ENCODE data around the gene ABCC5. TPM values are rescaled to one million over a fixed set of nuclear protein-coding genes. Genes with fewer than 3 reads are reported as not detected.
"Not testable (repeated sequence)": the region's sequence is repeated elsewhere in the genome, so short reads cannot be mapped to it uniquely, and the experiment has no call there.

Gene ABCC5
- total RNA-seq, 1 donor from 2014 or later = 39.0 TPM

GRCh38 chr3:184029443-184029842 lies 11.8 kb upstream of the ABCC5 start:
- Mint-ChIP-seq H3K27me3 (ENCODE audit: unreplicated experiment) (peaks cover 37% of the 10 kb centered on the region), H3K4me1 (ENCODE audit: unreplicated experiment) (peaks cover 6% of the 10 kb centered on the region), H3K9me3 (ENCODE audit: unreplicated experiment) (no peaks in the 10 kb centered on the region), H3K36me3 (ENCODE audit: unreplicated experiment) (no peaks in the 10 kb centered on the region), H3K4me3 (ENCODE audit: unreplicated experiment) (no peak overlapping the region), H3K27ac (ENCODE audit: unreplicated experiment) (no peak overlapping the region)
- TF ChIP-seq, protein P1, sequence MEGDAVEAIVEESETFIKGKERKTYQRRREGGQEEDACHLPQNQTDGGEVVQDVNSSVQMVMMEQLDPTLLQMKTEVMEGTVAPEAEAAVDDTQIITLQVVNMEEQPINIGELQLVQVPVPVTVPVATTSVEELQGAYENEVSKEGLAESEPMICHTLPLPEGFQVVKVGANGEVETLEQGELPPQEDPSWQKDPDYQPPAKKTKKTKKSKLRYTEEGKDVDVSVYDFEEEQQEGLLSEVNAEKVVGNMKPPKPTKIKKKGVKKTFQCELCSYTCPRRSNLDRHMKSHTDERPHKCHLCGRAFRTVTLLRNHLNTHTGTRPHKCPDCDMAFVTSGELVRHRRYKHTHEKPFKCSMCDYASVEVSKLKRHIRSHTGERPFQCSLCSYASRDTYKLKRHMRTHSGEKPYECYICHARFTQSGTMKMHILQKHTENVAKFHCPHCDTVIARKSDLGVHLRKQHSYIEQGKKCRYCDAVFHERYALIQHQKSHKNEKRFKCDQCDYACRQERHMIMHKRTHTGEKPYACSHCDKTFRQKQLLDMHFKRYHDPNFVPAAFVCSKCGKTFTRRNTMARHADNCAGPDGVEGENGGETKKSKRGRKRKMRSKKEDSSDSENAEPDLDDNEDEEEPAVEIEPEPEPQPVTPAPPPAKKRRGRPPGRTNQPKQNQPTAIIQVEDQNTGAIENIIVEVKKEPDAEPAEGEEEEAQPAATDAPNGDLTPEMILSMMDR (IDR thresholded peaks at IDR 0.05) = no peak
- DNase-seq (ENCODE audit: extremely low spot score, unreplicated experiment) = no peak

DNA sequence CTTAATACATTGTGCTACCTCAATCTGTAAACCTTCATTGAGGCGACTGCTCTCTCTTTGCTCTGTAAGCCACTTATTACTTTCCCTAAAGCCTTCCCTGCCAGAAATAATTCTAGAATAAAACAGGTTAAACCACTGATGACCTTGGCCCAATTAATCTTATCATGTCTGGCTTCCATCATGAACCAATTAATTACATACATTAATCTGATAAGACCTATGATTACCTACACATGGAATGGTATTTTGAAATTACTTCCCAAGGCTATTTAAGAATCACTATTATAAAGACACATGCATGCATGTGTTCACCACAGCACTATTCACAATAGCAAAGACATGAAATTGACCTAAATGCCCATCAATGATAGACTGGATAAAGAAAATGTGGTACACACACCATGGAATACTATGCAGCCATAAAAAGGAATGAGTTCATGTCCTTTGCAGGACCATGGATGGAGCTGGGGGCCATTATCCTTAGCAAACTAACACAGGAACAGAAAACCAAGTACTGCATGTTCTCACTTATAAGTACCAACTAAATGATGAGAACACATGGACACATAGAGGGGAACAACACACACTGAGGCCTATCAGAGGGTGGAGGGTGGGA lies 10.7 kb upstream of the ABCC5 start:
- not testable (repeated sequence) for H3K36me3 Mint-ChIP-seq (ENCODE audit: unreplicated experiment); H3K27ac Mint-ChIP-seq (ENCODE audit: unreplicated experiment); H3K4me1 Mint-ChIP-seq (ENCODE audit: unreplicated experiment); H3K9me3 Mint-ChIP-seq (ENCODE audit: unreplicated experiment); H3K4me3 Mint-ChIP-seq (ENCODE audit: unreplicated experiment); DNase-seq (ENCODE audit: extremely low spot score, unreplicated experiment)
- peaks cover 36% of the 10 kb centered on the region for H3K27me3 Mint-ChIP-seq (ENCODE audit: unreplicated experiment)

- DNase-seq (ENCODE audit: extremely low spot score, unreplicated experiment); H3K9me3 Mint-ChIP-seq (ENCODE audit: unreplicated experiment); H3K27ac Mint-ChIP-seq (ENCODE audit: unreplicated experiment); H3K36me3 Mint-ChIP-seq (ENCODE audit: unreplicated experiment); H3K4me1 Mint-ChIP-seq (ENCODE audit: unreplicated experiment); H3K4me3 Mint-ChIP-seq (ENCODE audit: unreplicated experiment): not testable (repeated sequence)
- H3K27me3 Mint-ChIP-seq (ENCODE audit: unreplicated experiment) = peaks cover 34% of the 10 kb centered on the region
Measured at GRCh38 chr3:184025256-184025655, 7.6 kb upstream of the ABCC5 start.

DNA sequence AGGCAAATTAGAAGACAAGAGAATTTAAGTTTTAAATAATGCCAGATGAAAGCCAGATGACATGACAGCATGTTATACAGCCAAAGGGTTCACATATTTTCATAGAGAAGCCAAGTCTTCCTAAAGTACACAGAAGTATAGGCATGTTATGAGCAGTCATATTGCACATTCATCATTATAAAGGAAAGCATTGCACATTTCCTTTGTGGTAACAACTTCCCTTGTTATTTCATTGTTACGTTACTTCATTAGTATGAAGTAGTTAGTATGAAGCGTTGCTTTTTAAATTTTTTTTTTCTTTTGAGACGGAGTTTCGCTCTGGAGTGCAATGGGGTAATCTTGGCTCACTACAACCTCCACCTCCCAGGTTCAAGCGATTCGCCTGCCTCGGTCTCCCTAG lies 4.6 kb upstream of the ABCC5 start:
- no peak for DNase-seq (ENCODE audit: extremely low spot score, unreplicated experiment)
- no peaks in the 10 kb centered on the region for H3K36me3 Mint-ChIP-seq (ENCODE audit: unreplicated experiment)
- peaks cover 6% of the 10 kb centered on the region for H3K4me1 Mint-ChIP-seq (ENCODE audit: unreplicated experiment)
- H3K4me3 Mint-ChIP-seq (ENCODE audit: unreplicated experiment) = no peak overlapping the region
- no peak overlapping the region for H3K27ac Mint-ChIP-seq (ENCODE audit: unreplicated experiment)
- no peaks in the 10 kb centered on the region for H3K9me3 Mint-ChIP-seq (ENCODE audit: unreplicated experiment)
- peaks cover 30% of the 10 kb centered on the region for H3K27me3 Mint-ChIP-seq (ENCODE audit: unreplicated experiment)
- TF ChIP-seq, protein P1 (IDR thresholded peaks at IDR 0.05) = no peak

DNA sequence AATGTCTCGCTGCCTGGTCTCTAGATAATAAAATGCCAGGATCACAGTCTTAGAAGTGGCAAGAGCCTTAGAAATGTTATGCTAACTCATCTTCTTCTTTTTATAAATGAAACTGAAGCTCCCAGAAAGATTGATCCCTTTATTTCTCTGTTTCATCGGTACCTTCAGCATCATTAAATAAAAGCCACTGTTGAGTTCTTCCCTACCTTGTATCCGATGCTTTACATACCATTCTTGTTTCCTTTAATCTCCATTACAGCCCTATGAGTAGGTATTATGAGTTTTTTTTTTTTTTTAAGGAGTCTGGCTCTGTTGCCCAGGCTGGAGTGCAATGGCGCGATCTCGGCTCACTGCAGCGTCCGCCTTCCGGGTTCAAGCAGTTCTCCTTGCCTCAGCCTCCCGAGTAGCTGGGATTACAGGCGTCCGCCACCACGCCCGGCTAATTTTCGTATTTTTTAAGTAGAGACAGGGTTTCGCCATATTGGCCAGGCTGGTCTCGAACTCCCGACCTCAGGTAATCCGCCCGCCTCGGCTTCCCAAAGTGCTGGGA lies 815 bp upstream of the ABCC5 start:
- peaks cover 4% of the 10 kb centered on the region for H3K36me3 Mint-ChIP-seq (ENCODE audit: unreplicated experiment)
- H3K27me3 Mint-ChIP-seq (ENCODE audit: unreplicated experiment) = peaks cover 14% of the 10 kb centered on the region
- peak overlapping the region; percentile 89 for H3K27ac Mint-ChIP-seq (ENCODE audit: unreplicated experiment)
- no peaks in the 10 kb centered on the region for H3K9me3 Mint-ChIP-seq (ENCODE audit: unreplicated experiment)
- DNase-seq (ENCODE audit: extremely low spot score, unreplicated experiment) = no peak
- TF ChIP-seq, protein P1 (IDR thresholded peaks at IDR 0.05) = no peak
- H3K4me1 Mint-ChIP-seq (ENCODE audit: unreplicated experiment) = peaks cover 29% of the 10 kb centered on the region
- peak overlapping the region; percentile 99 for H3K4me3 Mint-ChIP-seq (ENCODE audit: unreplicated experiment)

- peaks cover 29% of the 10 kb centered on the region for H3K4me1 Mint-ChIP-seq (ENCODE audit: unreplicated experiment)
- peak; percentile 89 for DNase-seq (ENCODE audit: extremely low spot score, unreplicated experiment)
- no peaks in the 10 kb centered on the region for H3K9me3 Mint-ChIP-seq (ENCODE audit: unreplicated experiment)
- H3K36me3 Mint-ChIP-seq (ENCODE audit: unreplicated experiment) = peaks cover 9% of the 10 kb centered on the region
- peak overlapping the region; percentile 89 for H3K27ac Mint-ChIP-seq (ENCODE audit: unreplicated experiment)
- peaks cover 10% of the 10 kb centered on the region for H3K27me3 Mint-ChIP-seq (ENCODE audit: unreplicated experiment)
- TF ChIP-seq, protein P1 (IDR thresholded peaks at IDR 0.05) = peak; percentile 98
- H3K4me3 Mint-ChIP-seq (ENCODE audit: unreplicated experiment) = peak overlapping the region; percentile 99
Measured at GRCh38 chr3:184016811-184017671, 643 bp downstream of the ABCC5 start.
